Astrocyte of the cerebellum (primary cell): ENCODE data around the gene CTSW.
"Not testable (repeated sequence)": the region's sequence is repeated elsewhere in the genome, so short reads cannot be mapped to it uniquely, and the experiment has no call there.

ENCODE experiments used
- DNase-seq: peaks from one replicate; pipeline ENCODE4 v3.0.0-alpha.2; 2011; ENCODE audit warnings: low read depth
- H3K4me3 ChIP-seq: 2 replicates; pipeline ENCODE4 v1.5.1; 2011; ENCODE audit warnings: mild to moderate bottlenecking, low read depth, low read length, moderate library complexity
- in situ Hi-C: cut with HindIII; loops from 2 replicates; pipeline ENCODE4 v1.10.0; 2017; ENCODE audit warnings: low sequenced_read_pairs
- TF ChIP-seq, protein P1 (sequence below): IDR thresholded peaks from 2 replicates; pipeline ENCODE4 v1.5.1; 2012; ENCODE audit warnings: low read length, low read depth, moderate library complexity, mild to moderate bottlenecking; ENCODE audit errors: missing control alignments

Gene CTSW

DNA sequence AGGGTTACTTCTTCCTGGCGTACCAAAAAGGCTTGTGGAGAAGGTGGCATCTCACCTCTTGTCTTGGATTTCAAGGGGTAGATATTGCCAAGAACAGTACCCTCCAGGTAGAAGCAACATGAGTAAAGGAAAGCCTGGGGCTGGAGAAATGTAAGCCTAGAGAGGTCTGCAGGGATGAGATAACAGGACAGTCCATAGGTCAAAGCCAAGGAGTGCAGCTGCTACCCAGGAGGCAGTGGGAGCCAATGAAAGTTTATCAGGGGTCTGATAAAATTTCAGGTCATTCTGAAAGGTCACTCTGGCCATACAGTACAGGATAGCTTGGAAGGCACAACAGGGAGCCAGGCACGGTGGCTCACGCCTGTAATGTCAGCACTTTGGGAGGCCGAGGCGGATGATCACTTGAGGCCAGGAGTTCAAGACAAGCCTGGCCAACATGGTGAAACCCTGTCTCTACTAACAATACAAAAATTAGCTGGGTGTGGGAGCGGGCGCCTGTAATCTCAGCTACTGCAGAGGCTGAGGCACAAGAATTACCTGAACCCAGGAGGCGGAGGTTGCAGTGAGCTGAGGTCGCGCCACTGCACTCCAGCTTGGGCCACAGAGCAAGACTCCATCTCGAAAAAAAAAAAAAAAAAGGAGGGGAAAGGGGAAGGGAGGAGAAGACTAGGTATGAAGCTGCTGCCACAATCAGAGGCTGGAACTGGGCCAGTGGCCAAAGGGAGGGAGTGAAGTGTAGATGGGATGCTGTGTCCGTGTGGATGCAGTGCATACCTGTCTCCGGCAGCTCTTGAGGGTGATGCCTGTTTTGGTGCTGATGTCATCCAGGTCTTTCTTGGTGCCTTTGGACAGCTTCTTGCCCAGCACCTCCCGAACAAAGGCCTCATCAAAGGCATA is 7.4 kb downstream of the CTSW start:
- no peak for DNase-seq
- H3K4me3 ChIP-seq, result peak overlapping the region; percentile 81
- in situ Hi-C loops, result no loop called here
- TF ChIP-seq, protein P1, sequence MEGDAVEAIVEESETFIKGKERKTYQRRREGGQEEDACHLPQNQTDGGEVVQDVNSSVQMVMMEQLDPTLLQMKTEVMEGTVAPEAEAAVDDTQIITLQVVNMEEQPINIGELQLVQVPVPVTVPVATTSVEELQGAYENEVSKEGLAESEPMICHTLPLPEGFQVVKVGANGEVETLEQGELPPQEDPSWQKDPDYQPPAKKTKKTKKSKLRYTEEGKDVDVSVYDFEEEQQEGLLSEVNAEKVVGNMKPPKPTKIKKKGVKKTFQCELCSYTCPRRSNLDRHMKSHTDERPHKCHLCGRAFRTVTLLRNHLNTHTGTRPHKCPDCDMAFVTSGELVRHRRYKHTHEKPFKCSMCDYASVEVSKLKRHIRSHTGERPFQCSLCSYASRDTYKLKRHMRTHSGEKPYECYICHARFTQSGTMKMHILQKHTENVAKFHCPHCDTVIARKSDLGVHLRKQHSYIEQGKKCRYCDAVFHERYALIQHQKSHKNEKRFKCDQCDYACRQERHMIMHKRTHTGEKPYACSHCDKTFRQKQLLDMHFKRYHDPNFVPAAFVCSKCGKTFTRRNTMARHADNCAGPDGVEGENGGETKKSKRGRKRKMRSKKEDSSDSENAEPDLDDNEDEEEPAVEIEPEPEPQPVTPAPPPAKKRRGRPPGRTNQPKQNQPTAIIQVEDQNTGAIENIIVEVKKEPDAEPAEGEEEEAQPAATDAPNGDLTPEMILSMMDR, result no peak

DNA sequence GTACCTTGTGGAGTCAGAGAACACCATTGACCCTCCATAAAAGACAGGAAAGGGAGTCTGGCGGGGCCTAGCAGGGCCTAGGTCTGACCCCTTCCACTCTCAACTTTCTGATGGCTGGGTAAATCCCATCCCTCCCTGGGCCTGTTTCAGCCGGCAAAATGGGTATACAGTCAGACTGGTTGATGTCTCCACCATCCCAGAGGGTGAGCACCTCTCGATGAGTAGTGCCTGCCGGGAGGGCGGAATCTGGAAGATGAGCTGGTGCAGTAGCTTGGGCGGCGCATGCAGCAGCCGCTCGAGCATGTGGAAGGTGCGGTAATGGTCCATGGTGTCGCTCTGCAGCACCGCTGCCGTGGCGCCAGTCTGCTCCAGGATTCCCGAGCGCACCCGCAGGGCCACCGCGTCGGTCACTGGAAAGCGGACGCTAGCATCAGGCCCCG is 8.1 kb downstream of the CTSW start:
- DNase-seq, result no peak

DNA sequence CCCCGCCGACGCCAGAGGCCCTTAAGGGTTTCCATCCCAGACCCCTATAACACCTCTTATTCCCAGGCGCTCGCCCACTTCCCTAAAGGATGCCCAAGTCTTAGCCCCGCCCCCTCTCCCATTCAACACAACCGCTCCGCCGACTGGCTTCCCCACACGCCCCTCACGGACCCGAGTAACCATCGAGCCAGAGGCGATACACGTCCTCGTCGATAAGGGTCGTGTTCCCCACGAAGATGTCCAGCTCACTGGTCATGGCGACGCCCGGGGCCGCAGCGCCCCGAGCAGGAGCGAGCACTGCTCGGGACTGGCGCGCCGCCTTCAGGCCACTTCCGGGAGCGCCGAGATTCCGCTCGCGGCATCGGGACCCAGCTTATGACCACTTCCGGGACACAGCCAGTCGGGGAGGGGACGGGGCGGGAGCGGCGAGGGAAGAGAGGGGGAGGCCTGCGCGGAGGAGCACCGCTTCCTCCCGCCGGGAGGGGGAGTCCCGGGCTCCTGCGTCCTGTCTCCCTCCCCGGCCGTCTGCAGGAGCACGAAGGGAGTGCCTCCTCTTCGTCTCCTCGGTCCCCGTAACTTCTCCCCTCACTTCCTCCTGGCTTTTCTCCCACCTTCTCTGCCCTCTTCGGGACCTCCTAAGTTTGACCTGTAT is 8.7 kb downstream of the CTSW start, which contains the start of gene FIBP:
Gene FIBP, minus strand, starts transcription at position 309 of the 652 bp plus-strand sequence. Its CDS starts 53 bp downstream, at position 256.
- in situ Hi-C loops, result no loop called here
- peak within 1 kb of the TSS; percentile 81 for H3K4me3 ChIP-seq
- peak; percentile 89 for DNase-seq
- TF ChIP-seq, protein P1, result peak; percentile 84

More for the DNA sequence above, 8.1 kb downstream of the CTSW start:
- H3K4me3 ChIP-seq, result peak overlapping the region; percentile 81
- in situ Hi-C loops, result no loop called here
- TF ChIP-seq, protein P1, result no peak

DNA sequence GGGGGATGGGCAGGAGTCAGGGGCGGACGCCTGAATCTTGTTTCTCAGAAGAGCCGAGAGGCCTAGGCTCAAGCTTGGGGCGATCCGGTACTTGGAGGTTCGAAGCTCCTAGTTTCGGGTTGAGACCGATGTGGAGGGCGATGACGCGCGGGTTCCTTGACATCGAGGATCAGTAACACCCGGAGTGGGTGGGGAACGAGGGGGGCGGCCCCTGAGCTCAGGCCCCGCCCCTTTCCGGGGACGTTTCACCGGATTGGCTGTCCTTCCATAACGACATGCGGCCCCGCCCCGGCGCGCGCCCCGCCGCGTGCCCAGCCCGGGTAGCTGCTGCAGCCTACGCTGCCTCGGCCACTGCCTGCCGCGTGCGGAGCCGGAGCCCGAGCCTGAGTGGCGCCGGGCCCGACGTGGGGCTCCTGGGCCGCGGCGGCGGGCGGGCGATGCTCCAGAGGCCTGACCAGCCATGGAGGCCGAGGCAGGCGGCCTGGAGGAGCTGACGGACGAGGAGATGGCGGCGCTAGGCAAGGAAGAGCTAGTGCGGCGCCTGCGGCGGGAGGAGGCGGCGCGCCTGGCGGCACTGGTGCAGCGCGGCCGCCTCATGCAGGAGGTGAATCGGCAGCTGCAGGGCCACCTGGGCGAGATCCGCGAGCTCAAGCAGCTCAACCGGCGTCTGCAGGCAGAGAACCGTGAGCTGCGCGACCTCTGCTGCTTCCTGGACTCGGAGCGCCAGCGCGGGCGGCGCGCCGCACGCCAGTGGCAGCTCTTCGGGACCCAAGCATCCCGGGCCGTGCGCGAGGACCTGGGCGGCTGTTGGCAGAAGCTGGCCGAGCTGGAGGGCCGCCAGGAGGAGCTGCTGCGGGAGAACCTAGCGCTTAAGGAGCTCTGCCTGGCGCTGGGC is 10.9 kb downstream of the CTSW start, which contains the start of gene CCDC85B:
Gene CCDC85B, plus strand, starts transcription at position 350 of the 895 bp plus-strand sequence. Its CDS starts 111 bp downstream, at position 461.
- TF ChIP-seq, protein P1, result peak; percentile 4
- DNase-seq, result peak; percentile 81
- peak within 1 kb of the TSS; percentile 72 for H3K4me3 ChIP-seq
- in situ Hi-C loops, result no loop called here

DNA sequence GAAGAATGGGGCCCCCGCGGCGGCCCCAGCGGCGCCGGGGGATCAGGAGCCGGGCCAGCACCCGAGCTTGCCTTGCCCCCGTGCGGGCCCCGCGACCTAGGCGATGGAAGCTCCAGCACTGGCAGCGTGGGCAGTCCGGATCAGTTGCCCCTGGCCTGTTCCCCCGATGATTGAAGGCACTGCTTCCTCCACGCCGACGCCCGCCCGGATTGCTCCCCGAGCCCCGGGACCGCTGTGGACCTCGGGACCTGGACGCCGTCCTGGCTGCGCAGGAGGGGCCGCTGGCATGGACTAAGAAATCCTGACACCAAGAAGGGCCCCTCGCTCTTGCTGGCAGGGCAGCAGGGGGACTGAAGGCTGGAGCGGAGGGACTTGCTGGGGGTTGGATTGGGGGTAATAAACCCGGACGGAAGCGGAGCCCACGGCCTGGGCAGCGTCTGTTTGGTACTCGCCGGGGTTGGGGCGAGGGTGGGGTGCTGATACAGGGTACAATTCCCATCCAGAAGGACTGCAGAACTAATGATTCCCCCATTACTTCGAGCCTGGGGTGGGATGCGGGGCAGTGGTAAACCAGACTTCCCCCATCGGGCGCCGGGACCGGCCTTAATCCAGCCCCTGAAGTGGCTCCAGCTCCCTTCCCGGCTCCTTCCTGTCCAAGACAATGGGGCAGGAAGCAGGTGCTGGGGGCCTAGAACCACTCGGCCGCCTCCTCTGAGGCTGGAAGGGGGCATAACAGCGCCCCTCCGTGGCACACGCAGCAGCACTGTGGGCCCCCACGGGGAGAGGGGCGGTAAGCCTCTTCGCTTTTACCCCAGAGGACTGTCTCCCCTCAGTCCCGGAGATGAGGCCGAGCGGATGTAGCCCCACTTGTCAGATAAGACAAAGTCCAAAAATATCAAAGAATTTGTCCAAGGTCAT is 11.8 kb downstream of the CTSW start:
- DNase-seq, result no peak
- peak overlapping the region; percentile 72 for H3K4me3 ChIP-seq
- in situ Hi-C loops, result no loop called here
- TF ChIP-seq, protein P1, result peak; percentile 34

DNA sequence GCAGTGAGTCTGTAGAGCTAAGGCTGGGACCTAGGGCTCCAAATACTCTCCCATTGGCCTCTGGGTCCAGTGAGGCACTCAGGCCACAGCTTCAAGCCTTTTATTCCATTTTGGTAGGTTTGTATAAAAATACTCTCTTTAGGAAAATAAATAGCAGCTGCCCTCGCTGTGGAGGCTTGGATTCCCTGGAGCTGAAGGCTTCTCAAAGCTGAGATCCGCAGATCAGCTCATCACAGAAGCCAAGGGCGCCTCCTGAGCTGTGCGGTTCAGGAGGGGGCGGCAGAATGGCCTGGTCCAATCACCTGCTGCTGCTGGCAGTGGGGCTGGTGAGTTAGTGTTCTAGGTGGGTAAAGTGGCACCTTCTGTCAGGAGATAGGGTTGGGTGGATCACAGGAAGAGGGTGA is 12.5 kb downstream of the CTSW start:
- in situ Hi-C loops, DNase-seq: not testable (repeated sequence)
- peak overlapping the region; percentile 72 for H3K4me3 ChIP-seq
